ENCODE measurements around the gene CAT.

GRCh38 chr11:34447044-34447443, 8.3 kb downstream of the CAT start:
- TF ChIP-seq CTCF (IDR thresholded peaks at IDR 0.05) (no peak), POLR2AphosphoS5 (IDR thresholded peaks at IDR 0.05) (no peak), POLR2A (IDR thresholded peaks at IDR 0.05; ENCODE audit: low read depth) (no peak), EP300 (IDR thresholded peaks at IDR 0.05) (no peak)
